GM23248 (cell line): ENCODE data around the gene SNRNP40. TPM values are rescaled to one million over a fixed set of nuclear protein-coding genes. Genes with fewer than 3 reads are reported as not detected.
A peak's percentile ranks its signal among the peaks of the same experiment; 100 is the strongest.

ENCODE experiments used
- DNase-seq: peaks from one replicate; pipeline ENCODE4 v3.0.0-alpha.2; 2015
- H2AFZ ChIP-seq: fragments of 200-600 bp; sonication (generic); 2 replicates; pipeline ENCODE4 v1.6.1; 2016; ENCODE audit warnings: antibody characterized with exemption
- H3F3A ChIP-seq: fragments of 200-600 bp; sonication (generic); 2 replicates; pipeline ENCODE4 v1.6.1; 2016; ENCODE audit warnings: mild to moderate bottlenecking, antibody characterized with exemption, mixed run types; ENCODE audit not compliant: insufficient read depth
- H3K27ac ChIP-seq: fragments of 200-600 bp; sonication (generic); 2 replicates; pipeline ENCODE4 v1.5.1; 2016; ENCODE audit warnings: mild to moderate bottlenecking
- H3K27me3 ChIP-seq: fragments of 200-600 bp; sonication (generic); replicated peaks from 2 replicates; pipeline ENCODE4 v1.6.1; 2016; ENCODE audit warnings: mild to moderate bottlenecking; ENCODE audit not compliant: insufficient read depth
- H3K36me3 ChIP-seq: fragments of 200-600 bp; sonication (generic); 2 replicates; pipeline ENCODE4 v1.6.1; 2016; ENCODE audit warnings: low read depth, mild to moderate bottlenecking
- H3K4me1 ChIP-seq: fragments of 200-600 bp; sonication (generic); 2 replicates; pipeline ENCODE4 v1.6.1; 2016; ENCODE audit warnings: mild to moderate bottlenecking; ENCODE audit not compliant: insufficient read depth
- H3K4me2 ChIP-seq: fragments of 200-600 bp; sonication (generic); one replicate; pipeline ENCODE4 v1.6.1; 2016; ENCODE audit warnings: mild to moderate bottlenecking; ENCODE audit not compliant: unreplicated experiment
- H3K4me3 ChIP-seq: fragments of 200-600 bp; sonication (generic); 2 replicates; pipeline ENCODE4 v1.5.1; 2016; ENCODE audit warnings: mild to moderate bottlenecking
- H3K79me2 ChIP-seq: fragments of 200-600 bp; sonication (generic); 2 replicates; pipeline ENCODE4 v1.6.1; 2016; ENCODE audit warnings: mild to moderate bottlenecking; ENCODE audit not compliant: insufficient read depth
- H3K9ac ChIP-seq: fragments of 200-600 bp; sonication (generic); 2 replicates; pipeline ENCODE4 v1.6.1; 2016; ENCODE audit warnings: mild to moderate bottlenecking
- H3K9me2 ChIP-seq: fragments of 200-600 bp; sonication (generic); 2 replicates; pipeline ENCODE4 v1.6.1; 2016; ENCODE audit warnings: mixed run types, mild to moderate bottlenecking, moderate library complexity; ENCODE audit not compliant: insufficient read depth
- H3K9me3 ChIP-seq: fragments of 200-600 bp; sonication (generic); one replicate; pipeline ENCODE4 v1.6.1; 2017; ENCODE audit warnings: low read depth
- H4K20me1 ChIP-seq: fragments of 200-600 bp; sonication (generic); 2 replicates; pipeline ENCODE4 v1.6.0; 2016; ENCODE audit not compliant: insufficient read depth
- EZH2 ChIP-seq: fragments of 200-600 bp; sonication (generic); IDR thresholded peaks from 2 replicates; pipeline ENCODE4 v1.6.1; 2018; ENCODE audit warnings: antibody characterized with exemption, mild to moderate bottlenecking; ENCODE audit not compliant: insufficient read depth, poor library complexity, severe bottlenecking
- EZH2phosphoT487 ChIP-seq: fragments of 200-600 bp; sonication (generic); IDR thresholded peaks from 2 replicates; pipeline ENCODE4 v1.6.1; 2018; ENCODE audit warnings: antibody characterized with exemption, moderate library complexity, mild to moderate bottlenecking, low read depth; ENCODE audit not compliant: insufficient read depth
- WGBS, 2 experiments: methylation state at CpG; one replicate each; pipeline ENCODE4 v1.1.6; 2015 to 2017; ENCODE audit warnings: low lambda C conversion rate in 2 of 2, low coverage in 1 of 2; ENCODE audit errors: missing lambda C conversion rate in 2 of 2; 5-methylcytosine and 5-hydroxymethylcytosine counted together
- in situ Hi-C: fragments of 300-500 bp; cut with MboI; formaldehyde crosslinking; loops from 2 replicates; pipeline ENCODE4 v1.15.0; 2020
- polyA plus RNA-seq: library from polyadenylated mRNA; unstranded; fragments of >200 nt; fragmentation: Nextera tagmentation; extraction: Ambion mirVana; gene quantifications from 2 replicates; pipeline ENCODE4 v1.2.1, GENCODE V29; 2016
- total RNA-seq: library from RNA; depleted of rRNA; stranded (reverse); fragments of >200 nt; shearing (Covaris generic); gene quantifications from 2 replicates; pipeline ENCODE4 v1.2.3, GENCODE V29; 2014

Gene SNRNP40
- total and polyA plus RNA-seq, 2 experiments from 2014 or later = 51.5 to 57.6 TPM

DNA sequence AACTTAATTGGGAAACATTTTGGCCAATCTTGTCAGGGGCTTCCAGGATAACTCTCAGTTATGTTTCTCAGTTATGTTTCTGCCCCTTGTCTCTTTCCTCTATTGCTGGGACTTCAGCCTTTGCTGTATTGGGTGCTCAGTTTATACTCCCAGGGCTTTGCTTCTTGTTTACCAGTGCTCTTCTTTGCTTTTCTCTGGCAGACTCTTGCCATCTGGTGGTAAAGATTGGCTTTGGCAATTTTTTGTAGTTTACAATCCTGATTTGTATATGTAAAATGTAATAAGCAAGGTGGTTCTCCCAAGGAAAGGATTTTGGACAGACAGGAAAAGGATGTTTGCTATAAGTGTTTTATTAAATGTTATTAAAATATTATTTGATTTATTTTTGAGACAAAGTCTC is 38.4 kb upstream of the SNRNP40 start:
- Histone ChIP-seq H2AFZ (no peak overlapping the region), H3K4me1 (no peaks in the 10 kb centered on the region), H3K9ac (no peak overlapping the region), H3K9me2 (no peaks in the 10 kb centered on the region), H3K36me3 (0 out of 2 replicates have a peak, but pooled peaks cover 11% of the 10 kb centered on the region), H3K4me2 (no peak overlapping the region), H3K79me2 (no peaks in the 10 kb centered on the region), H4K20me1 (0 out of 2 replicates have a peak, but pooled peaks cover 4% of the 10 kb centered on the region), H3K27ac (no peak overlapping the region), H3K4me3 (no peak overlapping the region), H3K27me3 (no peaks in the 10 kb centered on the region), H3F3A (no peaks in the 10 kb centered on the region), H3K9me3 (no peaks in the 10 kb centered on the region)
- in situ Hi-C loops = no loop called here
- TF ChIP-seq EZH2phosphoT487 = no peak
- no peak for TF ChIP-seq EZH2
- peak; percentile 63 for DNase-seq

- no peaks in the 10 kb centered on the region for H3K27me3 ChIP-seq
- H2AFZ ChIP-seq = no peak overlapping the region
- TF ChIP-seq EZH2 = no peak
- TF ChIP-seq EZH2phosphoT487 = no peak
- H3K9me2 ChIP-seq = no peaks in the 10 kb centered on the region
- H3K9me3 ChIP-seq = no peaks in the 10 kb centered on the region
- no peak overlapping the region for H3K27ac ChIP-seq
- WGBS, 2 experiments = 96 to 97% methylated on average over 3 of the region's 3 CpGs
- no peaks in the 10 kb centered on the region; the same call in 1 of the 2 replicates for H3K4me1 ChIP-seq
- H3K4me2 ChIP-seq = no peak overlapping the region
- no peak overlapping the region for H3K4me3 ChIP-seq
- in situ Hi-C loops = no loop called here
- no peak overlapping the region for H3K9ac ChIP-seq
- peak; percentile 2 for DNase-seq
- H3F3A ChIP-seq = no peaks in the 10 kb centered on the region
- no peaks in the 10 kb centered on the region for H3K79me2 ChIP-seq
- H3K36me3 ChIP-seq = 0 out of 2 replicates have a peak, but pooled peaks cover 8% of the 10 kb centered on the region
- H4K20me1 ChIP-seq = no peaks in the 10 kb centered on the region
These were observed 30.8 kb upstream of the SNRNP40 start for GRCh38 chr1:31327381-31327780.

DNA sequence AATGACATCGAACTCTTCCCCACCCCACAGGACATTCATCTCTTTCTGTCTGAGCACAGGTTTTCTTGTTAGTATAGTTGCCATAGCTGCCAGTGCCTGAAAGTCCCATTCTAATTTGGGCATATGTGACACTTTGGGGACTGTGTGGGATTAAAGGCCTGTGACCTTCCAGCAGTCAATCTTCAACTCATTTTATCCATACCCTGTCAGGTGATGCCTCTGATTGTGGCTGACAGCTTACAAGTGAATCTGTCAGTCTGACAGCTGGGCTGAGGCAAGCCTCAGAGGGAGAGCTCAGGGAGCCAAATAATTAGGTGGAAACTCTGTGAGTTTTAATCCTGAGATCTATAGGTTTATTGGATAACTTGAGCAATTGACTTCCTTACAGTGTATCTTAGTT is 29.9 kb upstream of the SNRNP40 start:
- no peak overlapping the region for H3K9ac ChIP-seq
- in situ Hi-C loops = no loop called here
- H3K27ac ChIP-seq = no peak overlapping the region
- no peaks in the 10 kb centered on the region for H3K9me2 ChIP-seq
- no peak for TF ChIP-seq EZH2phosphoT487
- TF ChIP-seq EZH2 = no peak
- H3K9me3 ChIP-seq = no peaks in the 10 kb centered on the region
- no peak overlapping the region for H3K4me3 ChIP-seq
- no peaks in the 10 kb centered on the region for H4K20me1 ChIP-seq
- H2AFZ ChIP-seq = no peak overlapping the region
- H3K36me3 ChIP-seq = 0 out of 2 replicates have a peak, but pooled peaks cover 8% of the 10 kb centered on the region
- no peaks in the 10 kb centered on the region for H3F3A ChIP-seq
- H3K79me2 ChIP-seq = no peaks in the 10 kb centered on the region
- no peaks in the 10 kb centered on the region; the same call in 1 of the 2 replicates for H3K4me1 ChIP-seq
- no peaks in the 10 kb centered on the region for H3K27me3 ChIP-seq
- H3K4me2 ChIP-seq = no peak overlapping the region
- DNase-seq = no peak
- WGBS, 2 experiments = 96 to 100% methylated on average over 1 of the region's 1 CpG

GRCh38 chr1:31324992-31325391 is 28.4 kb upstream of the SNRNP40 start:
- H3K4me2 ChIP-seq = no peak overlapping the region
- in situ Hi-C loops = no loop called here
- H3K27ac ChIP-seq = no peak overlapping the region
- WGBS, 2 experiments = 84 to 88% methylated on average over 3 of the region's 3 CpGs
- TF ChIP-seq EZH2 (no peak), EZH2phosphoT487 (no peak)
- H4K20me1 ChIP-seq = no peaks in the 10 kb centered on the region
- H3K9ac ChIP-seq = no peak overlapping the region
- no peaks in the 10 kb centered on the region for H3K79me2 ChIP-seq
- H3K4me1 ChIP-seq = no peaks in the 10 kb centered on the region; the same call in 1 of the 2 replicates
- no peaks in the 10 kb centered on the region for H3F3A ChIP-seq
- H2AFZ ChIP-seq = no peak overlapping the region
- H3K4me3 ChIP-seq = no peak overlapping the region
- no peaks in the 10 kb centered on the region for H3K9me3 ChIP-seq
- H3K9me2 ChIP-seq = no peaks in the 10 kb centered on the region
- no peak for DNase-seq
- no peaks in the 10 kb centered on the region for H3K27me3 ChIP-seq
- H3K36me3 ChIP-seq = peaks cover 14% of the 10 kb centered on the region

DNA sequence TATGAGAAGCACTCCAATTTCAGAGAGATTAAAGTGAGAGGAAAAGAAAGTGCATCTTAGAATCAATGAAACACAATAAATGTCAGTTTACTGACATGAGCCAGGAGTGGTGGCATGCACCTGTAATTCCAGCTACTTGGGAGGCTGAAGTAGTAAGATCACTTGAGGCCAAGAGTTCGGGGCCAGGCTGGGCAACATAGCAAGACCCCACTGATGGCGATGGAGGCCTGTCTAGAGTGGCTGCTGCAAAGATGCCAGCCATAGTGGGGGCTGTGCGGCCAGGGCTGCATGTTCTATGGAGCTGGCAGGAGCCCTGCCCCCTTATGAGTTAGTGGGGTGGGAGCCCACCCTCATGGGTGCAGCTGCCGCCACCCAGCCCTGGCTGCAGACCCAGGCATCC is 27.5 kb upstream of the SNRNP40 start:
- H3K27me3 ChIP-seq = no peaks in the 10 kb centered on the region
- 96 to 100% methylated on average over 4 of the region's 4 CpGs for WGBS, 2 experiments
- H3K27ac ChIP-seq = no peak overlapping the region
- no peak for DNase-seq
- H3K9me2 ChIP-seq = no peaks in the 10 kb centered on the region
- no peaks in the 10 kb centered on the region for H3K9me3 ChIP-seq
- H3F3A ChIP-seq = no peaks in the 10 kb centered on the region
- no peak overlapping the region for H3K4me2 ChIP-seq
- no peaks in the 10 kb centered on the region; the same call in 1 of the 2 replicates for H3K4me1 ChIP-seq
- H3K9ac ChIP-seq = no peak overlapping the region
- TF ChIP-seq EZH2phosphoT487 (no peak), EZH2 (no peak)
- no peak overlapping the region for H3K4me3 ChIP-seq
- H4K20me1 ChIP-seq = no peaks in the 10 kb centered on the region
- no peak overlapping the region for H2AFZ ChIP-seq
- in situ Hi-C loops = no loop called here
- H3K36me3 ChIP-seq = peaks cover 21% of the 10 kb centered on the region
- H3K79me2 ChIP-seq = no peaks in the 10 kb centered on the region
